Measurements from ENCODE around the gene SLC50A1. TPM values are rescaled to one million over a fixed set of nuclear protein-coding genes. Genes with fewer than 3 reads are reported as not detected.

Gene SLC50A1
- total RNA-seq, 5 donors from 2014 or later (not counting 1 experiment from before 2014, with no cell fraction given) = 20.7 to 34.9 (median 30.8) TPM

GRCh38 chr1:155131856-155132255 is 3.8 kb upstream of the SLC50A1 start:
- no peaks in the 10 kb centered on the region for H3K9me3 ChIP-seq
- no peak overlapping the region for H3K27ac Mint-ChIP-seq
- H3K27me3 Mint-ChIP-seq = peaks cover 0 to 19% of the 10 kb centered on the region in 2 donors
- no peaks in the 10 kb centered on the region for H3K36me3 Mint-ChIP-seq
- H3K4me1 Mint-ChIP-seq = peaks cover 52 to 59% (median 55%) of the 10 kb centered on the region in 3 donors
- no peak for DNase-seq
- WGBS (ENCODE audit: insufficient coverage) = 45% methylated on average over 1 of the region's 2 CpGs
- H3K27ac ChIP-seq (ENCODE audit: low read length) = no peak overlapping the region
- H3K27me3 ChIP-seq (replicated peaks in 1 of 2; ENCODE audit: control insufficient read depth in 2 of 2, extremely low read depth in 1 of 2, insufficient read depth in 2 of 2, low read length in 1 of 2) = peaks cover 0 to 33% of the 10 kb centered on the region in 2 experiments
- no peak for ATAC-seq (replicated peaks in 1 of 4)
- no peak overlapping the region for H3K4me3 Mint-ChIP-seq
- H3K36me3 ChIP-seq (ENCODE audit: control insufficient read depth in 2 of 2, extremely low read depth in 1 of 2, insufficient read depth in 1 of 2, low read length in 1 of 2) = no peaks in the 10 kb centered on the region
- ChIA-PET POLR2A (no interaction called here), CTCF (no interaction called here)
- no peaks in the 10 kb centered on the region for H3K9me3 Mint-ChIP-seq
- no peak overlapping the region for H3K4me3 ChIP-seq (ENCODE audit: control insufficient read depth in 1 of 2, extremely low read depth in 1 of 2, low read length in 1 of 2)
- peaks cover 11 to 50% of the 10 kb centered on the region in 2 experiments for H3K4me1 ChIP-seq (ENCODE audit: control insufficient read depth in 1 of 2, extremely low read depth in 1 of 2, insufficient read depth in 2 of 2, low read length in 2 of 2)

GRCh38 chr1:155133799-155134281 is 1.8 kb upstream of the SLC50A1 start:
- Mint-ChIP-seq H3K36me3 (peaks cover 4% of the 10 kb centered on the region), H3K4me1 (peaks cover 51 to 62% (median 56%) of the 10 kb centered on the region in 3 donors), H3K27me3 (peaks cover 0 to 5% of the 10 kb centered on the region in 2 donors), H3K27ac (peak overlapping the region in 1 of 2 donors; percentile 4), H3K9me3 (no peaks in the 10 kb centered on the region), H3K4me3 (peak overlapping the region in 2 of 3 donors; percentile 49 to 99)
- WGBS (ENCODE audit: insufficient coverage) = 97% methylated on average over 5 of the region's 7 CpGs
- Histone ChIP-seq H3K27ac (ENCODE audit: low read length) (no peak overlapping the region), H3K4me1 (ENCODE audit: control insufficient read depth in 1 of 2, extremely low read depth in 1 of 2, insufficient read depth in 2 of 2, low read length in 2 of 2) (peaks cover under 1 to 39% of the 10 kb centered on the region in 2 experiments), H3K9me3 (no peaks in the 10 kb centered on the region), H3K27me3 (replicated peaks in 1 of 2; ENCODE audit: control insufficient read depth in 2 of 2, extremely low read depth in 1 of 2, insufficient read depth in 2 of 2, low read length in 1 of 2) (peaks cover 0 to 14% of the 10 kb centered on the region in 2 experiments), H3K4me3 (ENCODE audit: control insufficient read depth in 1 of 2, extremely low read depth in 1 of 2, low read length in 1 of 2) (no peak overlapping the region), H3K36me3 (ENCODE audit: control insufficient read depth in 2 of 2, extremely low read depth in 1 of 2, insufficient read depth in 1 of 2, low read length in 1 of 2) (no peaks in the 10 kb centered on the region)
- POLR2A ChIA-PET = interaction anchor here in 1 of 2 donors (0.6 kb wide), 1 partner anchor 436 kb away, joined by 4 read pairs; no protein-coding TSS in a partner anchor
- CTCF ChIA-PET = interaction anchor here (0.6 to 1.7 kb wide), 3 partner anchors 11 to 588 kb away, joined by 3 to 5 read pairs (median 5); partner anchors contain the start of gene KRTCAP2 (in 1 of the 2)
- no peak for ATAC-seq (replicated peaks in 1 of 4)
- DNase-seq = no peak

GRCh38 chr1:155134322-155134721 is 1.3 kb upstream of the SLC50A1 start:
- H3K4me3 ChIP-seq (ENCODE audit: control insufficient read depth in 1 of 2, extremely low read depth in 1 of 2, low read length in 1 of 2) = no peak overlapping the region
- WGBS (ENCODE audit: insufficient coverage) = 62% methylated on average over 1 of the region's 1 CpG
- Mint-ChIP-seq H3K4me3 (peak overlapping the region; percentile 99), H3K27me3 (peaks cover 0 to 3% of the 10 kb centered on the region in 2 donors), H3K4me1 (peaks cover 49 to 61% (median 53%) of the 10 kb centered on the region in 3 donors), H3K27ac (peak overlapping the region; percentile 99), H3K9me3 (no peaks in the 10 kb centered on the region), H3K36me3 (peaks cover 5% of the 10 kb centered on the region)
- no peak for DNase-seq
- ATAC-seq (replicated peaks in 1 of 4) = no peak
- ChIA-PET CTCF (interaction anchor here in 1 of 2 donors (1.0 kb wide), 1 partner anchor 11 kb away, joined by 3 read pairs; no protein-coding TSS in a partner anchor), POLR2A (interaction anchor here in 1 of 2 donors (0.6 kb wide), 1 partner anchor 435 kb away, joined by 4 read pairs; no protein-coding TSS in a partner anchor)
- no peak overlapping the region for H3K27ac ChIP-seq (ENCODE audit: low read length)
- H3K27me3 ChIP-seq (replicated peaks in 1 of 2; ENCODE audit: control insufficient read depth in 2 of 2, extremely low read depth in 1 of 2, insufficient read depth in 2 of 2, low read length in 1 of 2) = peaks cover 0 to 9% of the 10 kb centered on the region in 2 experiments
- H3K36me3 ChIP-seq (ENCODE audit: control insufficient read depth in 2 of 2, extremely low read depth in 1 of 2, insufficient read depth in 1 of 2, low read length in 1 of 2) = no peaks in the 10 kb centered on the region
- peaks cover 0 to 39% of the 10 kb centered on the region in 2 experiments for H3K4me1 ChIP-seq (ENCODE audit: control insufficient read depth in 1 of 2, extremely low read depth in 1 of 2, insufficient read depth in 2 of 2, low read length in 2 of 2)
- H3K9me3 ChIP-seq = no peaks in the 10 kb centered on the region

GRCh38 chr1:155134880-155135414 is 705 bp upstream of the SLC50A1 start:
- Mint-ChIP-seq H3K27ac (peak overlapping the region; percentile 99), H3K4me1 (peaks cover 47 to 57% (median 51%) of the 10 kb centered on the region in 3 donors), H3K36me3 (peaks cover 5% of the 10 kb centered on the region), H3K4me3 (peak overlapping the region; percentile 99), H3K9me3 (no peaks in the 10 kb centered on the region), H3K27me3 (peaks cover 0 to 1% of the 10 kb centered on the region in 2 donors)
- Histone ChIP-seq H3K27ac (ENCODE audit: low read length) (peak overlapping the region; percentile 99), H3K36me3 (ENCODE audit: control insufficient read depth in 2 of 2, extremely low read depth in 1 of 2, insufficient read depth in 1 of 2, low read length in 1 of 2) (no peaks in the 10 kb centered on the region), H3K4me1 (ENCODE audit: control insufficient read depth in 1 of 2, extremely low read depth in 1 of 2, insufficient read depth in 2 of 2, low read length in 2 of 2) (peaks cover 2 to 39% of the 10 kb centered on the region in 2 experiments), H3K9me3 (no peaks in the 10 kb centered on the region), H3K4me3 (ENCODE audit: control insufficient read depth in 1 of 2, extremely low read depth in 1 of 2, low read length in 1 of 2) (peak overlapping the region; percentile 84 to 97), H3K27me3 (replicated peaks in 1 of 2; ENCODE audit: control insufficient read depth in 2 of 2, extremely low read depth in 1 of 2, insufficient read depth in 2 of 2, low read length in 1 of 2) (peaks cover 0 to 3% of the 10 kb centered on the region in 2 experiments)
- 48% methylated on average over 10 of the region's 18 CpGs for WGBS (ENCODE audit: insufficient coverage)
- ChIA-PET POLR2A (interaction anchor here (0.5 to 0.6 kb wide), 2 partner anchors 17 to 59 kb away, joined by 3 to 5 read pairs; no protein-coding TSS in a partner anchor), CTCF (interaction anchor here in 1 of 2 donors (0.6 to 1.0 kb wide), 4 partner anchors 32 to 1319 kb away, joined by 3 to 7 read pairs (median 4); partner anchors contain the start of gene KRTCAP2)
- DNase-seq (peak in 7 of 35 experiments; percentile 10 to 48 (median 20)), ATAC-seq (replicated peaks in 1 of 4) (no peak)

- DNase-seq = peak in 3 of 35 experiments; percentile 8 to 37 (median 24)
- Mint-ChIP-seq H3K4me1 (peaks cover 45 to 55% (median 48%) of the 10 kb centered on the region in 3 donors), H3K27ac (peak overlapping the region; percentile 99), H3K36me3 (peaks cover 5% of the 10 kb centered on the region), H3K27me3 (no peaks in the 10 kb centered on the region), H3K4me3 (peak overlapping the region; percentile 99), H3K9me3 (no peaks in the 10 kb centered on the region)
- 8% methylated on average over 2 of the region's 6 CpGs for WGBS (ENCODE audit: insufficient coverage)
- Histone ChIP-seq H3K27ac (ENCODE audit: low read length) (peak overlapping the region; percentile 99), H3K9me3 (no peaks in the 10 kb centered on the region), H3K36me3 (ENCODE audit: control insufficient read depth in 2 of 2, extremely low read depth in 1 of 2, insufficient read depth in 1 of 2, low read length in 1 of 2) (no peaks in the 10 kb centered on the region), H3K4me1 (ENCODE audit: control insufficient read depth in 1 of 2, extremely low read depth in 1 of 2, insufficient read depth in 2 of 2, low read length in 2 of 2) (peaks cover 2 to 41% of the 10 kb centered on the region in 2 experiments), H3K27me3 (replicated peaks in 1 of 2; ENCODE audit: control insufficient read depth in 2 of 2, extremely low read depth in 1 of 2, insufficient read depth in 2 of 2, low read length in 1 of 2) (peaks cover 0 to 3% of the 10 kb centered on the region in 2 experiments), H3K4me3 (ENCODE audit: control insufficient read depth in 1 of 2, extremely low read depth in 1 of 2, low read length in 1 of 2) (peak overlapping the region; percentile 84 to 97)
- ATAC-seq (replicated peaks in 1 of 4) = peak in 1 of 4 experiments; percentile 7
- ChIA-PET CTCF (interaction anchor here (0.6 to 1.0 kb wide), 7 partner anchors 10 to 52 kb away, joined by 3 to 5 read pairs (median 4); partner anchors contain the start of genes KRTCAP2 (in 1 of the 2) and TRIM46 (in 1 of the 2)), POLR2A (interaction anchor here in 1 of 2 donors (0.6 kb wide), 1 partner anchor 175 kb away, joined by 3 read pairs; the partner anchor contains the start of gene PYGO2)
Observed at GRCh38 chr1:155136748-155137147, 1.1 kb downstream of the SLC50A1 start.
